Activated T-helper 1 cell treated with anti-CD3 and anti-CD28 coated beads, Interleukin-2, amount 50 U/mL, for 16 hours (primary cell): ENCODE results near the gene TMCO6.

Experiments
- DNase-seq, 2 donors: peaks; one replicate each; pipeline ENCODE4 v3.0.0-alpha.2; 2020; ENCODE audit warnings: low read depth in 1 of 2, low spot score in 1 of 2

The TMCO6 gene

GRCh38 chr5:140672455-140673186 is 33.4 kb downstream of the TMCO6 start:
- no peak for DNase-seq

- DNase-seq = no peak
Observed at GRCh38 chr5:140673187-140673976, 34.1 kb downstream of the TMCO6 start, which contains the start of gene DND1. TSS of gene DND1 (minus strand) at chr5:140673576. CDS start at chr5:140673542, 34 bp downstream.

GRCh38 chr5:140674211-140674610 is 35.0 kb downstream of the TMCO6 start:
- DNase-seq = no peak

- no peak for DNase-seq
Observed at GRCh38 chr5:140674629-140675028, 35.4 kb downstream of the TMCO6 start.

- DNase-seq = no peak
Observed at GRCh38 chr5:140677947-140678346, 38.7 kb downstream of the TMCO6 start.

- DNase-seq = no peak
Observed at GRCh38 chr5:140678993-140679392, 39.7 kb downstream of the TMCO6 start.

GRCh38 chr5:140690376-140690932 is 51.2 kb downstream of the TMCO6 start:
- no peak for DNase-seq

- peak; percentile 65 to 73 for DNase-seq
Observed at GRCh38 chr5:140690941-140691924, 52.0 kb downstream of the TMCO6 start, which contains the start of the genes HARS1 and HARS2. TSS of gene HARS1 (minus strand) at chr5:140691370. CDS start at chr5:140691304, 66 bp downstream. TSS of gene HARS2 (plus strand) at chr5:140691455. CDS start at chr5:140691649, 194 bp downstream.

- no peak for DNase-seq
Observed at GRCh38 chr5:140694276-140694675, 55.0 kb downstream of the TMCO6 start.
